ENCODE data around the gene CRCP. TPM values are rescaled to one million over a fixed set of nuclear protein-coding genes. Genes with fewer than 3 reads are reported as not detected.

The CRCP gene
- total RNA-seq, 1 donor from 2014 or later: 23.2 TPM

GRCh38 chr7:66190504-66190857, 75.8 kb downstream of the CRCP start:
- intact Hi-C loops (cut with micrococcal nuclease): no loop called here
- H3K36me3 ChIP-seq: no peaks in the 10 kb centered on the region
- H3K27me3 ChIP-seq (ENCODE audit: low read depth): no peaks in the 10 kb centered on the region
- H3K4me1 ChIP-seq: no peaks in the 10 kb centered on the region
- TF ChIP-seq, protein P1, sequence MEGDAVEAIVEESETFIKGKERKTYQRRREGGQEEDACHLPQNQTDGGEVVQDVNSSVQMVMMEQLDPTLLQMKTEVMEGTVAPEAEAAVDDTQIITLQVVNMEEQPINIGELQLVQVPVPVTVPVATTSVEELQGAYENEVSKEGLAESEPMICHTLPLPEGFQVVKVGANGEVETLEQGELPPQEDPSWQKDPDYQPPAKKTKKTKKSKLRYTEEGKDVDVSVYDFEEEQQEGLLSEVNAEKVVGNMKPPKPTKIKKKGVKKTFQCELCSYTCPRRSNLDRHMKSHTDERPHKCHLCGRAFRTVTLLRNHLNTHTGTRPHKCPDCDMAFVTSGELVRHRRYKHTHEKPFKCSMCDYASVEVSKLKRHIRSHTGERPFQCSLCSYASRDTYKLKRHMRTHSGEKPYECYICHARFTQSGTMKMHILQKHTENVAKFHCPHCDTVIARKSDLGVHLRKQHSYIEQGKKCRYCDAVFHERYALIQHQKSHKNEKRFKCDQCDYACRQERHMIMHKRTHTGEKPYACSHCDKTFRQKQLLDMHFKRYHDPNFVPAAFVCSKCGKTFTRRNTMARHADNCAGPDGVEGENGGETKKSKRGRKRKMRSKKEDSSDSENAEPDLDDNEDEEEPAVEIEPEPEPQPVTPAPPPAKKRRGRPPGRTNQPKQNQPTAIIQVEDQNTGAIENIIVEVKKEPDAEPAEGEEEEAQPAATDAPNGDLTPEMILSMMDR (IDR thresholded peaks at IDR 0.05; ENCODE audit: borderline replicate concordance): no peak
- no peak for DNase-seq
- H3K27ac ChIP-seq (replicated peaks): no peak overlapping the region
- peaks cover 7% of the 10 kb centered on the region for H3K9me3 ChIP-seq (replicated peaks)
- H3K4me3 ChIP-seq: no peak overlapping the region

DNA sequence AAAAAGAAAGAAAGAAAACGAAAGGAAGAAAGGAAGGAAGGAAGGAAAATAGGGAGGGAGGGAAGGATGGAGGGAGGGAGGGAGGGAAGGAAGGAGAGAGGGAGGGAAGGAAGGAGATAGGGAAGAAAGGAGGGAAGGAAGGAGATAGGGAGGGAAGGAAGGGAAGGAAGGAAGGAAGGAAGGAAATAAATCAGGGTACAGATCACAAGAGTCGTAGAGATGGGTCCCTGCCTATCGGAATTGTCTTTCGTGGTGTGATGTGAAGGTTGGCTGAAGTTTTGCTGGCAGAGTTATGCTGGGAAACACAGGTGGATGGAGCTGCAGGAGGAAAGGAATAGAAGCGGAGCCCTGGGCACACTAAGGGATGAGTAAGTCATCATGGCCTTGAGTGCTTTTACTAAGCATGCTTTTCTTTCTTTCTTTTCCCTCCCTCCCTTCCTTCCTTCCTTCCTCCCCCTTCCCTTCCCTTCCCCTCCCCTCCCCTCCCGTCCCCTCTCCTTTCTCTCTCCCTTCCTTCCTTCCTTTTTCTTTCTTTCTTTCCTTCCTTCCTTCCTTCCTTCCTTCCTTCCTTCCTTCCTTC, 78.6 kb downstream of the CRCP start:
- TF ChIP-seq, protein P1 (IDR thresholded peaks at IDR 0.05; ENCODE audit: borderline replicate concordance): no peak
- Histone ChIP-seq H3K27ac (replicated peaks) (no peak overlapping the region), H3K4me3 (no peak overlapping the region), H3K9me3 (replicated peaks) (no peaks in the 10 kb centered on the region), H3K27me3 (ENCODE audit: low read depth) (no peaks in the 10 kb centered on the region), H3K36me3 (no peaks in the 10 kb centered on the region), H3K4me1 (peaks cover 1% of the 10 kb centered on the region)
- intact Hi-C loops (cut with micrococcal nuclease): no loop called here
- no peak for DNase-seq

- no peak for DNase-seq
- no peak overlapping the region for H3K27ac ChIP-seq (replicated peaks)
- no peaks in the 10 kb centered on the region for H3K9me3 ChIP-seq (replicated peaks)
- intact Hi-C loops (cut with micrococcal nuclease): no loop called here
- TF ChIP-seq, protein P1 (IDR thresholded peaks at IDR 0.05; ENCODE audit: borderline replicate concordance): no peak
- no peak overlapping the region for H3K4me3 ChIP-seq
- peaks cover 9% of the 10 kb centered on the region for H3K4me1 ChIP-seq
- H3K27me3 ChIP-seq (ENCODE audit: low read depth): no peaks in the 10 kb centered on the region
- H3K36me3 ChIP-seq: no peaks in the 10 kb centered on the region
These were observed 83.8 kb downstream of the CRCP start for GRCh38 chr7:66198469-66198868.

DNA sequence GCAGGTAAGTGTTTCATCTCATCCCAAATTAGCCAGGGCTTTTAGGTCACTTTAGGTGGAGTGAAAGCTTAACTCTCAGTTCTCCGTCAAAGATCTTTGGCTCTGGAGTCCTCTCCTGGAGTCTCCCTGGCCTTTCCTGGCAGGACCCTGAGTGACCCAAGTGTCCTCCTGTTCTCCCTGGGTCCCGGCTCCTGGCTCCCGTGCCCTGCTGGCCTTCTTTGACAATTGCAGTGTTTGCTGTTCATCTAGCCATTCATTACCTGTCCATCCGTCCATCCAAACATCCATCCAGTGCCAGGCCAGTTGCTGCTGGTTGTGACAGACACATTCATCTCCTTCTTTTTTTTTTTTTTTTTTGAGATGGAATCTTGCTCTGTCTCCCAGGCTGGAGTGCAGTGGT, 84.3 kb downstream of the CRCP start:
- Histone ChIP-seq H3K4me3 (no peak overlapping the region), H3K27me3 (ENCODE audit: low read depth) (no peaks in the 10 kb centered on the region), H3K27ac (replicated peaks) (no peak overlapping the region), H3K4me1 (peaks cover 9% of the 10 kb centered on the region), H3K9me3 (replicated peaks) (no peaks in the 10 kb centered on the region), H3K36me3 (no peaks in the 10 kb centered on the region)
- no peak for DNase-seq
- intact Hi-C loops (cut with micrococcal nuclease): no loop called here
- TF ChIP-seq, protein P1 (IDR thresholded peaks at IDR 0.05; ENCODE audit: borderline replicate concordance): no peak

DNA sequence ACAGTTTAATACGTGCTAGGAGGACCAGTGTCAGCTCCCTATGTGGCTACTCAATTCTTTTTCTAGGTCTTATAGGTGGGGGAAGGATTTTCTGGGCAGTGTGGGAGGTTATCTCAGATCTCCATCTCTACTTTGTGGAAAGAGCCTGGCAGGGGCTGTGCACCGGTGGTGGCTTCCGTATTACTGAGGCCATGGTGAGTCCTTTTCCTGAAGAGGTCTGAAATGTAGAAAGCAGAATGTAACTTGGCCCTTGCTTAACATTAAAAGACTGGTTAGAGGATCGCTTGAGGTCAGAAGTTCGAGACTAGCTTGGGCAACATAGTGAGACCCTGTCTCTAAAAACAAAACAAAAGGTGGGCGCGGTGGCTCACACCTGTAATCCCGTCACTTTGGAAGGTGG, 87.8 kb downstream of the CRCP start:
- intact Hi-C loops (cut with micrococcal nuclease): no loop called here
- Histone ChIP-seq H3K4me3 (no peak overlapping the region), H3K27me3 (ENCODE audit: low read depth) (no peaks in the 10 kb centered on the region), H3K9me3 (replicated peaks) (no peaks in the 10 kb centered on the region), H3K27ac (replicated peaks) (no peak overlapping the region), H3K4me1 (peaks cover 41% of the 10 kb centered on the region), H3K36me3 (no peaks in the 10 kb centered on the region)
- TF ChIP-seq, protein P1 (IDR thresholded peaks at IDR 0.05; ENCODE audit: borderline replicate concordance): no peak
- DNase-seq: no peak

Other genes with a start within 250 kb of the CRCP start
- gene VKORC1L1, start 241.8 kb upstream of the CRCP start, total RNA-seq: 19.2 TPM
- 15.4 TPM for gene GUSB, start 132.6 kb upstream of the CRCP start, total RNA-seq
- gene ASL, start 39.0 kb upstream of the CRCP start, total RNA-seq: 8.5 TPM
- gene TPST1, start 90.5 kb downstream of the CRCP start, total RNA-seq: 5.7 TPM

Data from left ventricle myocardium inferior (tissue), 1 donor.